ENCODE results near the gene ALPG.
"Not testable (repeated sequence)": the region's sequence is repeated elsewhere in the genome, so short reads cannot be mapped to it uniquely, and the experiment has no call there.

Gene ALPG

GRCh38 chr2:232406556-232407310 is at the start of gene ALPG:
Gene ALPG, plus strand, starts transcription at chr2:232406844. Its CDS starts 51 bp downstream, at chr2:232406895.
- DNase-seq: no peak

GRCh38 chr2:232361646-232362045 is 45.0 kb upstream of the ALPG start:
- no peak for DNase-seq

- no peak for DNase-seq
Observed at GRCh38 chr2:232362174-232362900, 44.3 kb upstream of the ALPG start.

- not testable (repeated sequence) for DNase-seq
Observed at GRCh38 chr2:232363064-232363783, 43.4 kb upstream of the ALPG start.

- no peak for DNase-seq
Observed at GRCh38 chr2:232363784-232364615, 42.6 kb upstream of the ALPG start.

GRCh38 chr2:232364806-232365594 is 41.6 kb upstream of the ALPG start:
- DNase-seq: not testable (repeated sequence)

- no peak for DNase-seq
Observed at GRCh38 chr2:232365621-232366321, 40.9 kb upstream of the ALPG start.

- not testable (repeated sequence) for DNase-seq
Observed at GRCh38 chr2:232366461-232366860, 40.2 kb upstream of the ALPG start.

- DNase-seq: no peak
Observed at GRCh38 chr2:232367016-232367415, 39.6 kb upstream of the ALPG start.

- no peak for DNase-seq
Observed at GRCh38 chr2:232367591-232368233, 38.9 kb upstream of the ALPG start.

GRCh38 chr2:232368311-232368731 is 38.3 kb upstream of the ALPG start:
- no peak for DNase-seq

- no peak for DNase-seq
Observed at GRCh38 chr2:232369126-232369951, 37.3 kb upstream of the ALPG start.

GRCh38 chr2:232370007-232370406 is 36.6 kb upstream of the ALPG start:
- not testable (repeated sequence) for DNase-seq

GRCh38 chr2:232372231-232373208 is 34.1 kb upstream of the ALPG start:
- no peak for DNase-seq

- DNase-seq: no peak
Observed at GRCh38 chr2:232374356-232374755, 32.3 kb upstream of the ALPG start.

GRCh38 chr2:232375164-232375563 is 31.5 kb upstream of the ALPG start:
- no peak for DNase-seq

GRCh38 chr2:232376260-232376659 is 30.4 kb upstream of the ALPG start:
- DNase-seq: no peak

GRCh38 chr2:232376713-232377112 is 29.9 kb upstream of the ALPG start:
- no peak for DNase-seq
